ENCODE data around the gene PAH. TPM values are rescaled to one million over a fixed set of nuclear protein-coding genes. Genes with fewer than 3 reads are reported as not detected.

Gene PAH
- total and polyA plus RNA-seq, 2 of the 13 experiments (the other 11 are each of a cell fraction or from before 2014, with no cell fraction given): 192 to 451 TPM

- no peak for TF ChIP-seq STAT6 (CRISPR knock-in tag; IDR thresholded peaks at IDR 0.05; ENCODE audit: borderline replicate concordance)
- no peak for TF ChIP-seq SOX13 (IDR thresholded peaks at IDR 0.05)
- peak in 1 of 2 experiments; percentile 35; a peak in 2 of 4 replicates for TF ChIP-seq SOX13 (CRISPR knock-in tag; conservative IDR thresholded peaks at IDR 0.05 in 1 of 2, IDR thresholded peaks at IDR 0.05 in 1 of 2)
- no peak for TF ChIP-seq ARID3A (IDR thresholded peaks at IDR 0.05; ENCODE audit: low read depth, low read length)
- no peak for TF ChIP-seq ZC3H13 (CRISPR knock-in tag; IDR thresholded peaks at IDR 0.05)
- TF ChIP-seq FOXO1 (CRISPR knock-in tag; IDR thresholded peaks at IDR 0.05): peak; percentile 29; the same call in 1 of the 2 replicates
- TF ChIP-seq POGK (CRISPR knock-in tag; conservative IDR thresholded peaks at IDR 0.05): no peak
- TF ChIP-seq NFE2L2 (IDR thresholded peaks at IDR 0.05; ENCODE audit: low read length): no peak
- TF ChIP-seq E2F1 (CRISPR knock-in tag; IDR thresholded peaks at IDR 0.05): no peak
- no peak for TF ChIP-seq FOXA1 (IDR thresholded peaks at IDR 0.05)
- peak; percentile 57 for TF ChIP-seq FOXA1 (CRISPR knock-in tag; IDR thresholded peaks at IDR 0.05)
- TF ChIP-seq ZNF20 (CRISPR knock-in tag; IDR thresholded peaks at IDR 0.05): no peak
- no peak for TF ChIP-seq ZNF646 (CRISPR knock-in tag; IDR thresholded peaks at IDR 0.05)
- no peak for TF ChIP-seq ZNF230 (CRISPR knock-in tag; IDR thresholded peaks at IDR 0.05)
Measured at GRCh38 chr12:102950107-102950949, 33.3 kb upstream of the PAH start (continued).

All from HepG2 (cell line).